Trophoblast cell (in vitro differentiated cells and primary cell): ENCODE data around the gene MAP3K10.

ENCODE experiments used
- DNase-seq, 2 donors: peaks; one replicate each; pipeline ENCODE4 v3.0.0-alpha.2; 2016
- H2AFZ ChIP-seq: 2 replicates; pipeline ENCODE4 v1.6.1; 2013; ENCODE audit warnings: low read length, moderate library complexity, mild to moderate bottlenecking; ENCODE audit not compliant: insufficient read depth, poor library complexity
- H2AK5ac ChIP-seq: 2 replicates; pipeline ENCODE4 v1.6.1; 2013; ENCODE audit warnings: mild to moderate bottlenecking, low read length
- H2BK120ac ChIP-seq: 2 replicates; pipeline ENCODE4 v1.6.1; 2013; ENCODE audit warnings: low read length, mild to moderate bottlenecking, moderate library complexity; ENCODE audit not compliant: insufficient read depth, poor library complexity
- H2BK12ac ChIP-seq: 2 replicates; pipeline ENCODE4 v1.6.1; 2013; ENCODE audit warnings: mild to moderate bottlenecking, low read length, moderate library complexity
- H2BK5ac ChIP-seq: 2 replicates; pipeline ENCODE4 v1.6.1; 2013; ENCODE audit warnings: low read length, low read depth, moderate library complexity, mild to moderate bottlenecking; ENCODE audit not compliant: poor library complexity
- H3K14ac ChIP-seq: 2 replicates; pipeline ENCODE4 v1.6.1; 2013; ENCODE audit warnings: mild to moderate bottlenecking, low read length
- H3K18ac ChIP-seq: 2 replicates; pipeline ENCODE4 v1.6.1; 2013; ENCODE audit warnings: mild to moderate bottlenecking, low read length
- H3K23ac ChIP-seq: 2 replicates; pipeline ENCODE4 v1.6.1; 2013; ENCODE audit warnings: low read length
- H3K27ac ChIP-seq: 2 replicates; pipeline ENCODE4 v1.5.1; 2013; ENCODE audit warnings: low read depth, mild to moderate bottlenecking, inconsistent platforms, low read length, moderate library complexity
- H3K27me3 ChIP-seq: 2 replicates; pipeline ENCODE4 v1.6.1; 2013; ENCODE audit warnings: inconsistent platforms, mild to moderate bottlenecking, low read length, moderate library complexity; ENCODE audit not compliant: insufficient read depth
- H3K36me3 ChIP-seq, 2 experiments: 1 replicate in 1 of 2; 2 replicates in 1 of 2; pipeline ENCODE4 v1.6.1; 2013; ENCODE audit warnings: low read length in 2 of 2, mild to moderate bottlenecking in 2 of 2, moderate library complexity in 1 of 2; ENCODE audit not compliant: insufficient read depth in 2 of 2, control insufficient read depth in 1 of 2
- H3K4ac ChIP-seq: 2 replicates; pipeline ENCODE4 v1.6.1; 2013; ENCODE audit warnings: low read depth, mild to moderate bottlenecking, low read length, moderate library complexity
- H3K4me1 ChIP-seq, 2 experiments: 1 replicate in 1 of 2; 2 replicates in 1 of 2; pipeline ENCODE4 v1.6.1; 2013; ENCODE audit warnings: low read length in 2 of 2, mild to moderate bottlenecking in 2 of 2, moderate library complexity in 1 of 2; ENCODE audit not compliant: insufficient read depth in 2 of 2, control insufficient read depth in 1 of 2
- H3K4me2 ChIP-seq: 2 replicates; pipeline ENCODE4 v1.6.1; 2013; ENCODE audit warnings: inconsistent platforms, mild to moderate bottlenecking, low read length, moderate library complexity
- H3K4me3 ChIP-seq: 2 replicates; pipeline ENCODE4 v1.5.1; 2013; ENCODE audit warnings: mild to moderate bottlenecking, low read depth, low read length, inconsistent platforms
- H3K79me1 ChIP-seq: one replicate; pipeline ENCODE4 v1.6.1; 2013; ENCODE audit warnings: low read length
- H3K79me2 ChIP-seq: 2 replicates; pipeline ENCODE4 v1.6.1; 2013; ENCODE audit warnings: low read length, mild to moderate bottlenecking; ENCODE audit not compliant: control insufficient read depth, insufficient read depth, poor library complexity
- H3K9ac ChIP-seq: 2 replicates; pipeline ENCODE4 v1.6.1; 2013; ENCODE audit warnings: mild to moderate bottlenecking, low read length
- H3K9me3 ChIP-seq: 2 replicates; pipeline ENCODE4 v1.6.1; 2013; ENCODE audit warnings: low read depth, mild to moderate bottlenecking, control low read depth, inconsistent platforms, low read length; ENCODE audit not compliant: insufficient read depth
- H4K12ac ChIP-seq: 2 replicates; pipeline ENCODE4 v1.6.1; 2013; ENCODE audit warnings: low read depth, mild to moderate bottlenecking, low read length, moderate library complexity
- H4K8ac ChIP-seq: 2 replicates; pipeline ENCODE4 v1.6.1; 2013; ENCODE audit warnings: low read depth, mild to moderate bottlenecking, low read length, moderate library complexity
- H4K91ac ChIP-seq: one replicate; pipeline ENCODE4 v1.6.1; 2013; ENCODE audit warnings: low read depth, mild to moderate bottlenecking, low read length, moderate library complexity
- WGBS: extraction: QIAGEN DNeasy Blood & Tissue Kit; methylation state at CpG from one replicate; pipeline ENCODE4 v1.1.7; 2013; ENCODE audit warnings: missing lambda C conversion rate; ENCODE audit not compliant: insufficient read length, insufficient coverage; ENCODE audit errors: extremely low coverage; 5-methylcytosine and 5-hydroxymethylcytosine counted together

MAP3K10 gene

DNA sequence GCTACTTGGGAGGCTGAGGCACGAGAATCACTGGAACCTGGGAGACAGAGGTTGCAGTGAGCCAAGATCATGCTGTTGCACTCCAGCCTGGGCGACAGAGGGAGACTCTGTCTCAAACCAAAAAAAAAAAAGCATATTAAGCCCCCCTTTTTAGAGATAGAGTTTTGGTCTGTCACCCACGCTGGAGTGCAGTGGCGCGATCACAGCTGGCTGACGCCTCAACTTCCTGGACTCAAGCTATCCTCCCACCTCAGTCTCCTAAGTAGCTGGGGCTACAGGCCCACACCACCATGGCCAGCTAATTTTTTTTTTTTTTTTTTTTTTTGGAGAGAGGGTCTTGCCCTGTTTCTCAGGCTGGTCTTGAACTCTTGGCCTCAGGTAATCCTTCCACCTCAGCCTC lies 34.2 kb upstream of the MAP3K10 start:
- Histone ChIP-seq H3K9me3 (peaks cover 4% of the 10 kb centered on the region), H3K4me2 (no peak overlapping the region), H3K4me1 (no peaks in the 10 kb centered on the region), H3K79me2 (no peaks in the 10 kb centered on the region), H2AFZ (no peak overlapping the region), H3K27me3 (no peaks in the 10 kb centered on the region), H4K12ac (no peak overlapping the region), H3K27ac (no peak overlapping the region), H3K14ac (no peak overlapping the region), H3K18ac (no peak overlapping the region), H3K79me1 (no peaks in the 10 kb centered on the region), H3K4ac (no peak overlapping the region), H2AK5ac (no peak overlapping the region), H4K8ac (no peak overlapping the region), H2BK5ac (no peak overlapping the region), H3K9ac (no peak overlapping the region), H3K36me3 (no peaks in the 10 kb centered on the region), H4K91ac (no peak overlapping the region), H3K4me3 (no peak overlapping the region), H3K23ac (no peak overlapping the region), H2BK12ac (no peak overlapping the region), H2BK120ac (no peak overlapping the region)
- no CpG with 5 or more reads among the region's 6 CpGs for WGBS
- no peak for DNase-seq

DNA sequence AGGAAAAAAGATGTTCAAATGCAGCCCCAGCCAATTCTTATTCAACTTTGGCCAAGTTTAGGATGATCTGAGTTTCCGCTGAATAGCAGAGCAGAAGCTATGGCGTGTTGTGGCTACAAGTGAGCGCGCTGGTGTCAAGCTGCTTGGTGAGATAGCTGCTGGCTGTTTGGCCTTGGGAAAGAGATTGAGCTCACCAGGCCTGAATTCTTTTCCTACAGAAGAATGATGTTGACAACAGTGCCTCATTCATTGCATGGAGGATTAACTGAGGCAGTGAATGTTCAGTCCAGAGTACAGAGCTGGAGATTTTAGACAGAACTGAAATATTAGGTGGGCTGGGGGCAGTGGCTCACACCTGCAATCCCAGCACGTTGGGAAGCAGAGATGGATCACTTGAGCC lies 31.5 kb upstream of the MAP3K10 start:
- H2BK5ac ChIP-seq: no peak overlapping the region
- no peaks in the 10 kb centered on the region for H3K4me1 ChIP-seq
- no peak overlapping the region for H2BK12ac ChIP-seq
- no peaks in the 10 kb centered on the region for H3K36me3 ChIP-seq
- no peak overlapping the region for H3K4me3 ChIP-seq
- WGBS: no CpG with 5 or more reads among the region's 5 CpGs
- H4K8ac ChIP-seq: no peak overlapping the region
- no peak overlapping the region for H3K14ac ChIP-seq
- no peak overlapping the region for H3K18ac ChIP-seq
- no peak overlapping the region for H2AFZ ChIP-seq
- no peak overlapping the region for H4K91ac ChIP-seq
- H2AK5ac ChIP-seq: no peak overlapping the region
- H3K4me2 ChIP-seq: no peak overlapping the region
- no peak overlapping the region for H3K9ac ChIP-seq
- no peak overlapping the region for H4K12ac ChIP-seq
- peaks cover 2% of the 10 kb centered on the region for H3K9me3 ChIP-seq
- H3K79me1 ChIP-seq: no peaks in the 10 kb centered on the region
- H3K27me3 ChIP-seq: no peaks in the 10 kb centered on the region
- H3K27ac ChIP-seq: no peak overlapping the region
- DNase-seq: no peak
- H3K4ac ChIP-seq: no peak overlapping the region
- H3K79me2 ChIP-seq: no peaks in the 10 kb centered on the region
- no peak overlapping the region for H2BK120ac ChIP-seq
- no peak overlapping the region for H3K23ac ChIP-seq

DNA sequence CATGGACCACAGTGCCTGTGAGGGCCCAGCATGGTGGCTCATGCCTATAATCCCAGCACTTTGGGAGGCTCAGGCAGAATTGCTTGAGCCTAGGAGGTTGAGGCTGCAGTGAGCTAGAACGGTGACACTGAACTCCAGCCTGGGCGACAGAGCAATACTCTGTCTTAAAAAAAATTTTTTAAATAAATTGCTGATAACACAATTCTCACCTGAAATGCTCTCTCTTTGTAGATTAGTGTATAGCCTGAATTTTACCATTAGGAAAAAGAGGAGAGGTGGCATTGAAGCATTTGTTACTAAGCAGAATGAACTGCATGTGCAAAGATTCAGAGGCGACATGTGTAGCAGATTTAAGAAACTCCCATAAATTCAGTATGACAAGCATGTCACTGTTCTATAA lies 29.1 kb upstream of the MAP3K10 start:
- H3K79me2 ChIP-seq: no peaks in the 10 kb centered on the region
- no peak overlapping the region for H3K23ac ChIP-seq
- H4K91ac ChIP-seq: no peak overlapping the region
- no peaks in the 10 kb centered on the region for H3K36me3 ChIP-seq
- H3K27me3 ChIP-seq: no peaks in the 10 kb centered on the region
- H3K4me1 ChIP-seq: no peaks in the 10 kb centered on the region
- no peaks in the 10 kb centered on the region for H3K9me3 ChIP-seq
- H3K18ac ChIP-seq: no peak overlapping the region
- no peak overlapping the region for H3K9ac ChIP-seq
- no peak overlapping the region for H3K4me2 ChIP-seq
- H2AFZ ChIP-seq: no peak overlapping the region
- DNase-seq: no peak
- no peak overlapping the region for H4K12ac ChIP-seq
- no peak overlapping the region for H3K14ac ChIP-seq
- H2AK5ac ChIP-seq: no peak overlapping the region
- no peak overlapping the region for H3K4ac ChIP-seq
- no peak overlapping the region for H2BK120ac ChIP-seq
- no peak overlapping the region for H3K27ac ChIP-seq
- H3K4me3 ChIP-seq: no peak overlapping the region
- H3K79me1 ChIP-seq: no peaks in the 10 kb centered on the region
- no CpG with 5 or more reads among the region's 3 CpGs for WGBS
- no peak overlapping the region for H2BK12ac ChIP-seq
- no peak overlapping the region for H4K8ac ChIP-seq
- no peak overlapping the region for H2BK5ac ChIP-seq

DNA sequence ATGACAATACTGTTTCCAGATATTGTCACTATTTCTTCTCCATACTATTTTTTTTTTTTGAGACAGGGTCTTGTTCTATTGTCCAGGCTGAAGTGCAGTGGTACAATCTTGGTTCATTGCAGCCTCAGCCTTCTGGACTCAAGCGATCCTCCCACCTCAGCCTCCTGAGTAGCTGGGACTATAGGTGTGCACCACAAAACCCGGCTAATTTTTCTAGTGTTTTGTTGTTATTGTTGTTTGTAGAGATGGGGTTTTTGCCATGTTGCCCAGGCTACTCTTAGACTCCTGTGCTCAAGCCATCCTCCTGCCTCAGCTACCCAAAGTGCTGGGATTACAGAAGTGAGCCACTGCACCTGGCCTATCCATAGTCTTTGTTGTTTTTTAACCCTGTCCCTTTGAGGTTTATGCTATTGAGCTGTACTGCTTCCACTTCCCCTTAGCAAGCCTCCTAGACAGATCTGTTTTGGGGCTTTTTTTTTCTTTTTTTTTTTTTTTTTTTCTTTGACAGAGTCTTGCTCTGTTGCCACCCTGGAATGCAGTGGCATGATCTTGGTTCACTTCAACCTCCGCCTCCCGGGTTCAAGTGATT lies 27.6 kb upstream of the MAP3K10 start:
- no peaks in the 10 kb centered on the region for H3K4me1 ChIP-seq
- no peaks in the 10 kb centered on the region for H3K9me3 ChIP-seq
- no peak for DNase-seq
- H3K79me1 ChIP-seq: no peaks in the 10 kb centered on the region
- H3K36me3 ChIP-seq: no peaks in the 10 kb centered on the region
- no peak overlapping the region for H3K14ac ChIP-seq
- no CpG with 5 or more reads among the region's 4 CpGs for WGBS
- no peak overlapping the region for H2BK120ac ChIP-seq
- H3K27ac ChIP-seq: no peak overlapping the region
- H2BK5ac ChIP-seq: no peak overlapping the region
- no peak overlapping the region for H4K8ac ChIP-seq
- H4K91ac ChIP-seq: no peak overlapping the region
- H3K9ac ChIP-seq: no peak overlapping the region
- no peak overlapping the region for H3K4me2 ChIP-seq
- H4K12ac ChIP-seq: no peak overlapping the region
- H2BK12ac ChIP-seq: no peak overlapping the region
- no peak overlapping the region for H3K4me3 ChIP-seq
- H3K18ac ChIP-seq: no peak overlapping the region
- no peaks in the 10 kb centered on the region for H3K27me3 ChIP-seq
- H3K79me2 ChIP-seq: no peaks in the 10 kb centered on the region
- H2AFZ ChIP-seq: no peak overlapping the region
- H2AK5ac ChIP-seq: no peak overlapping the region
- H3K23ac ChIP-seq: no peak overlapping the region
- H3K4ac ChIP-seq: no peak overlapping the region
